H1 (cell line): ENCODE measurements around the gene TMEM39A. TPM values are rescaled to one million over a fixed set of nuclear protein-coding genes. Genes with fewer than 3 reads are reported as not detected.

ENCODE experiments used
- CTCF ChIA-PET: fragments of 300-600 bp; sonication (Branson Sonifier 250); formaldehyde crosslinking; loops from one replicate; lab custom pipeline; 2021; ENCODE audit not compliant: partially characterized antibody; lab: Charles Lee
- POLR2A ChIA-PET: fragments of 300-600 bp; sonication (Branson Sonifier 250); formaldehyde crosslinking; loops from one replicate; lab custom pipeline; 2021; ENCODE audit warnings: inconsistent platforms; ENCODE audit not compliant: partially characterized antibody; lab: Charles Lee
- DNase-seq, 2 experiments: peaks; one replicate each; pipeline versions ENCODE4 v3.0.0 to v3.0.0-alpha.2; 2010 to 2022; ENCODE audit warnings: low spot score in 2 of 2, low read depth in 1 of 2, mixed read lengths in 1 of 2
- FAIRE-seq: peaks from 2 replicates; lab custom pipeline; 2011; peaks lifted over from hg19 to GRCh38; lab: Jason Lieb, UNC
- H2AFZ ChIP-seq: 2 replicates; pipeline ENCODE4 v1.8.1; 2012; ENCODE audit warnings: low read length, inconsistent platforms
- H2AK5ac ChIP-seq: 2 replicates; pipeline ENCODE4 v1.6.1; 2013; ENCODE audit warnings: low read depth, low read length
- H2BK120ac ChIP-seq: replicated peaks from 2 replicates; pipeline ENCODE3; 2013; ENCODE audit warnings: low read depth, low read length, inconsistent platforms
- H2BK12ac ChIP-seq: 2 replicates; pipeline ENCODE4 v1.6.1; 2013; ENCODE audit warnings: low read depth, low read length
- H2BK15ac ChIP-seq: 2 replicates; pipeline ENCODE4 v1.6.1; 2013; ENCODE audit warnings: low read length
- H2BK20ac ChIP-seq: 2 replicates; pipeline ENCODE4 v1.6.1; 2013; ENCODE audit warnings: low read length
- H2BK5ac ChIP-seq: 2 replicates; pipeline ENCODE4 v1.6.1; 2013; ENCODE audit warnings: low read depth, low read length
- H3K14ac ChIP-seq: 2 replicates; pipeline ENCODE4 v1.6.1; 2013; ENCODE audit warnings: inconsistent platforms; ENCODE audit not compliant: insufficient read length
- H3K18ac ChIP-seq: 2 replicates; pipeline ENCODE4 v1.6.1; 2013; ENCODE audit warnings: low read length; ENCODE audit errors: extremely low read depth
- H3K23ac ChIP-seq: 2 replicates; pipeline ENCODE4 v1.6.1; 2013; ENCODE audit warnings: inconsistent platforms; ENCODE audit not compliant: insufficient read length
- H3K23me2 ChIP-seq: 2 replicates; pipeline ENCODE4 v1.6.1; 2013; ENCODE audit warnings: low read depth, low read length
- H3K27ac ChIP-seq: 2 replicates; pipeline ENCODE4 v1.6.1; 2011; ENCODE audit warnings: low read depth, low read length, inconsistent platforms
- H3K27me3 ChIP-seq, 4 experiments: replicated peaks in 1 of 4; 1 replicate in 1 of 4; 2 replicates in 3 of 4; pipeline versions ENCODE4 v1.6.1 to v1.8.1; 2011 to 2013; ENCODE audit warnings: low read length in 3 of 4, mild to moderate bottlenecking in 3 of 4, inconsistent platforms in 2 of 4, mixed read lengths in 2 of 4, moderate library complexity in 1 of 4; ENCODE audit not compliant: control insufficient read depth in 3 of 4, insufficient read depth in 3 of 4; ENCODE audit errors: extremely low read depth in 1 of 4
- H3K36me3 ChIP-seq, 4 experiments: 2 replicates each; pipeline versions ENCODE4 v1.6.1 to v1.8.1; 2011 to 2013; ENCODE audit warnings: mild to moderate bottlenecking in 4 of 4, low read length in 3 of 4, moderate library complexity in 2 of 4, control low read depth in 1 of 4, inconsistent platforms in 1 of 4; ENCODE audit not compliant: insufficient read depth in 4 of 4, control insufficient read depth in 2 of 4
- H3K4ac ChIP-seq: replicated peaks from 2 replicates; pipeline ENCODE3; 2013; ENCODE audit warnings: low read length, low read depth, mixed read lengths, inconsistent platforms; ENCODE audit not compliant: insufficient read length
- H3K4me1 ChIP-seq, 4 experiments: replicated peaks in 1 of 4; 1 replicate in 1 of 4; 2 replicates in 3 of 4; pipeline versions ENCODE4 v1.6.1 to v1.8.1; 2011 to 2013; ENCODE audit warnings: low read length in 3 of 4, inconsistent platforms in 2 of 4, mixed read lengths in 1 of 4; ENCODE audit not compliant: insufficient read depth in 4 of 4, control insufficient read depth in 3 of 4
- H3K4me2 ChIP-seq, 2 experiments: 2 replicates each; pipeline versions ENCODE4 v1.6.1 to v1.8.1; 2011 to 2013; ENCODE audit warnings: low read depth in 2 of 2, low read length in 2 of 2, control low read depth in 1 of 2, inconsistent platforms in 1 of 2, mild to moderate bottlenecking in 1 of 2; ENCODE audit not compliant: insufficient read depth in 1 of 2
- H3K4me3 ChIP-seq, 4 experiments: fragments of 200-600, 300-600 bp in 1 of 4; sonication (generic), shearing (Covaris generic), sonication (Bioruptor Twin) in 1 of 4; 2 replicates each; pipeline versions ENCODE4 v1.5.1 to v1.8.1; 2011 to 2016; ENCODE audit warnings: low read length in 4 of 4, low read depth in 3 of 4, control low read depth in 2 of 4, inconsistent platforms in 2 of 4, mild to moderate bottlenecking in 2 of 4, mixed read lengths in 1 of 4, moderate library complexity in 1 of 4; ENCODE audit not compliant: insufficient read depth in 2 of 4; ENCODE audit errors: extremely low read depth in 1 of 4
- H3K56ac ChIP-seq: replicated peaks from 2 replicates; pipeline ENCODE3; 2013; ENCODE audit warnings: low read depth, mild to moderate bottlenecking, mixed read lengths, low read length, inconsistent platforms; ENCODE audit not compliant: insufficient read length
- H3K79me1 ChIP-seq: 2 replicates; pipeline ENCODE4 v1.6.1; 2013; ENCODE audit warnings: low read depth, low read length, control low read depth
- H3K79me2 ChIP-seq, 2 experiments: 2 replicates each; pipeline versions ENCODE4 v1.6.1 to v1.8.1; 2012 to 2013; ENCODE audit warnings: low read length in 2 of 2, mild to moderate bottlenecking in 2 of 2, inconsistent platforms in 1 of 2; ENCODE audit not compliant: insufficient read depth in 2 of 2, control insufficient read depth in 1 of 2
- H3K9ac ChIP-seq, 4 experiments: replicated peaks in 1 of 4; 1 replicate in 1 of 4; 2 replicates in 3 of 4; pipeline versions ENCODE4 v1.6.1 to v1.8.1; 2011 to 2013; ENCODE audit warnings: low read depth in 3 of 4, low read length in 3 of 4, control low read depth in 2 of 4, mild to moderate bottlenecking in 2 of 4, moderate library complexity in 2 of 4, inconsistent platforms in 1 of 4; ENCODE audit errors: extremely low read depth in 1 of 4
- H3K9me3 ChIP-seq, 2 experiments: 2 replicates each; pipeline versions ENCODE4 v1.6.1 to v1.8.1; 2012 to 2013; ENCODE audit warnings: mild to moderate bottlenecking in 2 of 2, moderate library complexity in 2 of 2, control low read depth in 1 of 2, inconsistent platforms in 1 of 2, low read depth in 1 of 2, low read length in 1 of 2, mixed read lengths in 1 of 2; ENCODE audit not compliant: insufficient read depth in 2 of 2
- H4K20me1 ChIP-seq, 2 experiments: replicated peaks in 1 of 2; 2 replicates each; pipeline versions ENCODE3 to v1.8.1; 2011 to 2013; ENCODE audit warnings: inconsistent platforms in 2 of 2, low read length in 2 of 2, mild to moderate bottlenecking in 1 of 2; ENCODE audit not compliant: insufficient read depth in 2 of 2, control insufficient read depth in 1 of 2
- H4K5ac ChIP-seq: 2 replicates; pipeline ENCODE4 v1.6.1; 2013; ENCODE audit warnings: low read length, low read depth, mixed read lengths, inconsistent platforms; ENCODE audit not compliant: insufficient read length
- H4K8ac ChIP-seq: 2 replicates; pipeline ENCODE4 v1.8.0; 2013; ENCODE audit warnings: mild to moderate bottlenecking, moderate library complexity, low read length, inconsistent platforms; ENCODE audit not compliant: insufficient read depth; ENCODE audit errors: extremely low read depth
- H4K91ac ChIP-seq: replicated peaks from 2 replicates; pipeline ENCODE3; 2013; ENCODE audit warnings: low read length, mixed read lengths, inconsistent platforms; ENCODE audit not compliant: insufficient read length
- HDAC2 ChIP-seq, 2 experiments: fragments of 300-600 bp in 1 of 2; sonication (generic) in 1 of 2; IDR thresholded peaks; 2 replicates each; pipeline ENCODE4 v1.6.1; 2011 to 2012; ENCODE audit warnings: low read depth in 2 of 2, low read length in 2 of 2, mild to moderate bottlenecking in 2 of 2, moderate library complexity in 2 of 2, borderline replicate concordance in 1 of 2, inconsistent platforms in 1 of 2
- POLR2AphosphoS5 ChIP-seq: IDR thresholded peaks from 2 replicates; pipeline ENCODE4 v1.6.1; 2011; ENCODE audit warnings: low read depth, low read length
- WGBS, 2 experiments: shearing (Covaris generic) in 1 of 2; methylation state at CpG; one replicate each; pipeline versions ENCODE4 v1.1.6 to v1.1.7; 2013 to 2015; ENCODE audit warnings: low lambda C conversion rate in 2 of 2, mixed read lengths in 2 of 2, inconsistent platforms in 1 of 2, low coverage in 1 of 2, missing lambda C conversion rate in 1 of 2; ENCODE audit not compliant: insufficient replicate concordance in 2 of 2, insufficient coverage in 1 of 2, insufficient read length in 1 of 2; ENCODE audit errors: extremely low coverage in 1 of 2, missing lambda C conversion rate in 1 of 2; 5-methylcytosine and 5-hydroxymethylcytosine counted together
- polyA plus RNA-seq, 7 experiments: library from polyadenylated mRNA; depleted of rRNA in 3 of 7; stranded (reverse) in 5 of 7; unstranded in 2 of 7; fragments of >200 nt in 5 of 7; fragments of 200-250 nt in 2 of 7; gene quantifications; 1 replicate in 5 of 7; 2 replicates in 1 of 7; 4 replicates in 1 of 7; pipeline versions ENCODE4 v1.2.1 to v1.2.3, GENCODE V29; 2011 to 2013; ENCODE audit warnings: missing spikeins in 2 of 7, mixed read lengths in 2 of 7
- total RNA-seq: library from RNA; stranded (reverse); fragmentation: NEBNext Ultra II Directional; extraction: Animal tissue kit (Norgen Biotek cat#: 25700); gene quantifications from 2 replicates; pipeline ENCODE4 v1.2.1, GENCODE V29; 2021

TMEM39A gene
- total and polyA plus RNA-seq, 2 of the 8 experiments (the other 6 are each of a cell fraction or from before 2014, with no cell fraction given), result 26.8 to 36.1 TPM

DNA sequence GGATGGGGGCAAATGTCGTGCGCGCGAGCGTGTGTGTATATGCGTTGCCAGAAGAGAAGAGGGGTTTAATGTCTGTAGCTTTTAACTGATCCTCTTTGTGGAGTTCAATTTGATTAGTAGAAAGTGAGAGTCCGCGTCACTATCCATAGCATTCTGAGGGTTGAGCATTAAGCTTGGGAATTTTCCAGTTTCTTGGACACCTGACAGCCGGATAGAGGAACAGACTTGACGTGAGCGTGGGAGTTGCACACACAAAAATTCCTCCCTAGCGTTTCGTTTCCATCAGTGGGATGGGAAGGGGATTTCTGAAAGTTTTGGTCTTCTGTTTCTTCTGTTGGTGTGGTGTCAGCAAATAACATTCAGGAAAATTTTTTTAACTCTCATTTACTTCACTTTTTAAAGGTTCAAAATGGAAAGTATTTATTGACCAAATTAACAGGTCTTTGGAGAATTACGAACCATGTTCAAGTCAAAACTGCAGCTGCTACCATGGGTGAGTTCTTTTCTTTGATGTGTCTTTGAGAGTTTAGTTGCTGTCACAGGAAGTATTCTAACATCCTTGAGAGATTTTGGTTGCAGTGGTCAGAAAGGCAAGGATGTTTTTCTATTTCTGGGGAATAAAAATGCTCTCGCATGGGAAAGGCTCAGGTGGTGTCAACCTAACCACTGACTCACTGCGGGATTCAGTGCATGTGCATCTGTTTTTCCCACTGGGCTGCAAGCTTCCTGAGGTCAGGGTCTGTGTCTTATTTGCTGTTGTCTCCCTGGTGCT lies 6.2 kb upstream of the TMEM39A start:
- Histone ChIP-seq H2BK15ac (no peak overlapping the region), H4K91ac (no peak overlapping the region), H4K20me1 (peaks cover 0 to 1% of the 10 kb centered on the region in 2 experiments), H3K27me3 (no peaks in the 10 kb centered on the region), H3K23ac (no peak overlapping the region), H2BK120ac (no peak overlapping the region), H2BK5ac (no peak overlapping the region), H3K4ac (no peak overlapping the region), H3K9ac (peak overlapping the region; percentile 56 to 86 (median 66); a peak in 5 of 7 replicates), H3K18ac (no peak overlapping the region), H3K4me2 (peak overlapping the region; percentile 69 to 74), H3K79me2 (peaks cover 0 to 7% of the 10 kb centered on the region in 2 experiments; a peak in 2 of 4 replicates), H2BK20ac (no peak overlapping the region), H2AFZ (peak overlapping the region; percentile 80; the same call in 1 of the 2 replicates), H4K5ac (no peak overlapping the region), H3K36me3 (peaks cover 2 to 25% (median 7%) of the 10 kb centered on the region in 4 experiments; a peak in 3 of 8 replicates), H3K4me3 (peak overlapping the region; percentile 75 to 88 (median 82)), H2AK5ac (no peak overlapping the region), H4K8ac (no peak overlapping the region), H3K4me1 (peaks cover 0 to 6% (median 1%) of the 10 kb centered on the region in 4 experiments; a peak in 2 of 7 replicates), H3K27ac (no peak overlapping the region), H3K79me1 (peaks cover 3% of the 10 kb centered on the region; the same call in 1 of the 2 replicates), H3K14ac (no peak overlapping the region), H2BK12ac (no peak overlapping the region), H3K23me2 (peaks cover 8% of the 10 kb centered on the region; the same call in 1 of the 2 replicates), H3K9me3 (no peaks in the 10 kb centered on the region), H3K56ac (no peak overlapping the region)
- FAIRE-seq, result no peak
- TF ChIP-seq POLR2AphosphoS5, result no peak
- 0 out of 4 replicates have a peak, but pooled peaks of 1 of the 2 experiments have one; percentile 35 for TF ChIP-seq HDAC2 (IDR thresholded peaks at IDR 0.05; ENCODE audit: borderline replicate concordance in 1 of 2, low read depth in 2 of 2, low read length in 2 of 2)
- ChIA-PET CTCF (interaction anchor here (0.9 to 2.0 kb wide), 6 partner anchors 11 to 228 kb away, joined by 3 to 6 read pairs (median 4); no protein-coding TSS in a partner anchor), POLR2A (interaction anchor here (0.7 to 2.8 kb wide), 6 partner anchors 9 to 631 kb away, joined by 3 to 27 read pairs (median 3); partner anchors contain the start of gene TIMMDC1)
- DNase-seq, result no peak
- 24% methylated on average over 16 of the region's 16 CpGs; no CpG with 5 or more reads in 1 of the 2 experiments for WGBS, 2 experiments
